Activated CD4-positive, CD25-positive, alpha-beta regulatory T cell treated with anti-CD3 and anti-CD28 coated beads, Interleukin-2, amount 50 U/mL, for 16 hours (primary cell): ENCODE results near the gene PARP14.
"Not testable (repeated sequence)": the region's sequence is repeated elsewhere in the genome, so short reads cannot be mapped to it uniquely, and the experiment has no call there.

Source experiments
- DNase-seq: peaks from one replicate; pipeline ENCODE4 v3.0.0-alpha.2; 2020; ENCODE audit warnings: low read depth, low spot score

Gene PARP14

DNA sequence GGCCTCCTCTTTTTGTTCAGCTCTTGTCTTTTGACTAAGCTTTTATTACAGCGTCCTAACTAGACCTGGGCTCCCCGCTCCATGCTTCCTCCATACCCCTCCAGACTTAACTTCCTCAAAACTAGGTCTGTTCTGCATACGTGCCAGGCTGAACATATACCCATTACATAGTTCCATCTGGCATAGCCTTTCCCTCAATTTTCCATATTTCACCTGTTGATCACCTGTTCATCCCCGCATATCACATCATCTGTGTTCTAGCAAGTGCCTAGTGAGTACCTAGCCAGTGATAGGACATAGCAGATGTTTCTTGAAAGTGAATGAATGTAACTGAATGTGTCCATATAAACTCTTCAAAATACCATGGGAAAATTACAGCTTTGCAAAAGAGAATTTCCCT is 36.0 kb downstream of the PARP14 start:
- no peak for DNase-seq

DNA sequence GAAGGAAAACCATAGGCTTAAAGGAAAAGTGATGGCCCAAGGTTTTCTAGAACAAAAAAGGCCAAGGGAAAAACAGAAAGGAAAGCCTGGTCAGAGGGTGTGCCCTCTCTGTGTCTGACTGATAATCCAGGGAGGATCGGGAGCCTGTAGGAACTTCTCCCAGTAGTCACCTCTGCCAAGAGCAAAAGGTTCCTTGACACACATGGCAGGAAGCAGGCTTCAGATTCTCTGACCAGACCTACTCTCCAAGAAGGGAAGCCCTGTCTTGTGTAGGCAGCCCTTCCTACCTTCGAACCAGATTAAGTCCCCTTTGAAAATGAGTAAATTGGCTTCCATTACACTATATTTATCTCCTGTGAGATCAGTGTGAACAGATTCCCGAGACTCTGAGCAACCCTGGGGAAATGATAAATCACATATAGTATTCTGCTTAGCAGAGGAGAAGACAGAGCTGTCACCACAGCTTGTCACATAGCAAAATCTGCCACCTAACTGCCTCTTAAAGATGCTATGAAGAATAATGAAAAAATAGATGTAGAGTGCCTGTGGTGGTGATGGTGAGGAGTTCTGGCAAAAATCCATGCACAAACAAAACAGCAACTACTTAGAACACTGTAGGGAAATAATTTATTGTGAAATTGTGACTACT is 38.8 kb downstream of the PARP14 start:
- DNase-seq, result no peak

DNA sequence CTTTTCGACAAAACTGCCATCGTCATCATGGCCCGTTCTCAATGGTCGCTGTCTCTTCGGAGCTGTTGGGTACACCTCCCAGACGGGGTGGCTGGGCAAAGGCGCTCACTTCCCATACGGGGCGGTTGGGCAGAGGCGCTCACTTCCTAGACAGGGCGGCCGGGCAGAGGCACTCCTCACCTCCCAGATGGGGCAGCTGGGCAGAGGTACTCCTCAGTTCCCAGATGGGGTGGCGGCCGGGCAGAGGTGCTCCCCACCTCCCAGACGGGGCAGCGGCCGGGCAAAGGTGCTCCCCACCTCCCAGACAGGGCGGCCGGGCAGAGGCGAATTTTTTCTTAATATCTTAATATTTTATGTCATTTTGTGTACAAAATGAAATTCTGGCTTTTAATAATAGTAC is 44.5 kb downstream of the PARP14 start:
- DNase-seq, result no peak

DNA sequence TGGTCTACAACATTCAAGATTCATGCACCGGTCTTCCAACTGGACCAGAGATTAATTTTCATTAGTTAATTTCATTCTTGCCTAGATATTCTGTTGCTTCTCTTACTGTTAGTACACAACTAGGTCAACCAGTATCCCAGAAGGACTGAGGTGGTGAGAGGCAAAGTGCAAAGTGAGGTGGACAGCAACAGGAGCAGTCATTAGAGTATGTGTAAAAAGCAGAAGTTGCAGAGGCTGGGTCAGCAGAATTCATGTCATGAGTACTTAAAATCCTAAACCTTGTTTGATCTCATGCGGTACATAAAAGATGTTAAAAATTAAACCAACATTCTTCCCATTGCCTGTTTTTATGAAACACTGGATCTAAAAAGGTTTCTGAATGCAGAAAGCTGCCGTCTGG is 46.7 kb downstream of the PARP14 start:
- DNase-seq, result no peak

DNA sequence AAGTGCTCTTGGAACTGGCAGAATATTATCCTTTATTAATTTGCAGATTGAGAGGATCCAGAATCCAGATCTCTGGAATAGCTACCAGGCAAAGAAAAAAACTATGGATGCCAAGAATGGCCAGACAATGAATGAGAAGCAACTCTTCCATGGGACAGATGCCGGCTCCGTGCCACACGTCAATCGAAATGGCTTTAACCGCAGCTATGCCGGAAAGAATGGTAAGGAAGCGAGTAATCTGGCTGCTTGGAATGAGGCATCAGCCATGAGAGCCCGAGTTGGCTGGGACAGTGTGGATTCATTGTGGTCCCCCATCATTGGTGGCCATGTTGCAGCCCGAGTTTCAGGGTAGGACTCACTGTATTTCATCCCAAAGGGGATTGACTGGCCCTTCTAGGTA is 47.1 kb downstream of the PARP14 start:
- DNase-seq, result no peak

DNA sequence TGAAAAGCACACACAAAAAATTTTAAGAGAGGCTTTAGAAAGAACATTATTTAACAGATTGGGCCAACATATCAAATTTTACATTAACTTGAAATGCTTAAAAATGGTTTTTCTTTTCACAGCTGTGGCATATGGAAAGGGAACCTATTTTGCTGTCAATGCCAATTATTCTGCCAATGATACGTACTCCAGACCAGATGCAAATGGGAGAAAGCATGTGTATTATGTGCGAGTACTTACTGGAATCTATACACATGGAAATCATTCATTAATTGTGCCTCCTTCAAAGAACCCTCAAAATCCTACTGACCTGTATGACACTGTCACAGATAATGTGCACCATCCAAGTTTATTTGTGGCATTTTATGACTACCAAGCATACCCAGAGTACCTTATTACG is 47.5 kb downstream of the PARP14 start:
- DNase-seq, result no peak

DNA sequence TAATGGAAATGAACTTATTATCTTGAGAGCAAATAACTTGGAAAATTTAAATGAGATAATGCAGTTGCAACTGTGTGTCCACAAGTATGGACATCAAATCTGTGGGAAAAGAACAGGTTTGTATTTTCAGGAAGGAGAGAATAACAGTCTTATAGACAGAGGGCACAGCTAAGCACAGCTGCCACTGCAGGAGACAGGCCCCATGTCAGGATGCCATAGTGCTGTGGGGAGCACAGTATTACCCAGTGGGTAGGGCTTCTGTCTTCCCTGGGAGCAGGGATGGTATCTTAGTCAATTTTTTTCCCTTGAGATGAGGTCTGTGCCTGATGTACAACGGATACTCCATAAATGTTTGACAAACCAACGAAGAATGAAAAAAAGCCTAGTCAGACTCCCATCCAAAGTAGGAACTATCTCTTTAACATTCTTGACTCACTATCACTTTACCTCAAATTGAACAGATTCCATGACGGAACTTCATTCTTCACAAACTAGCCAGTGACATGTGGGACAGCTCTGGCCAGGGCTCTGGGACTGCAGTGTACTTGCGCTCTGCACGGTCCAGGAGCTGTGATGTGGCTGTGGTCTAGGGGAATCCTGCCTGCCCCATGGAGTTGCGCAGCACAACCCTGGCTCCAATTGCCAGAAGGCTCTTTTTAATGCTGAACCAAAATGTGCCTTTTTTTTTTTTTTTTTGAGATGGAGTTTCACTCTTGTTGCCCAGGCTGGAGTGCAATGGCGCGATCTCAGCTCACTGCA is 48.3 kb downstream of the PARP14 start:
- DNase-seq, result no peak

DNA sequence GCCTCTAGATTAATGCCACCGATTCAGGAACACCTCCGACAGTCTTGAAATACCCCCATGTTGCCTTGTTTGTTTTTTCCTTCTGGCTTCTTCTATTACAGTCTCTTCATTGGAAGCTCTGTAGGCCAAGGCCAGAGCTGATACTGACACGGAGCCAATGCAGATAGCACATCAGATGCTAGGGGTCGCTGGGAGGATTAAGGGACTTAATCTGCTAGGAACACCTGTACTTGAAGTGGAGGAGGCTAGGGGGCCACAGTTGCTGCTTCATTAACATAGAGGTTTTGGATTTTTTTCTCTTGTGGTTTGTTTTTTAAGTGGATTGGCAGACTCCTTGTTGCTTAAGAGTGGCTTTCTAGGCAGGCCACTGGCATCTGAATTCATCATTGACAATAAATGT is 49.6 kb downstream of the PARP14 start:
- DNase-seq, result no peak

DNA sequence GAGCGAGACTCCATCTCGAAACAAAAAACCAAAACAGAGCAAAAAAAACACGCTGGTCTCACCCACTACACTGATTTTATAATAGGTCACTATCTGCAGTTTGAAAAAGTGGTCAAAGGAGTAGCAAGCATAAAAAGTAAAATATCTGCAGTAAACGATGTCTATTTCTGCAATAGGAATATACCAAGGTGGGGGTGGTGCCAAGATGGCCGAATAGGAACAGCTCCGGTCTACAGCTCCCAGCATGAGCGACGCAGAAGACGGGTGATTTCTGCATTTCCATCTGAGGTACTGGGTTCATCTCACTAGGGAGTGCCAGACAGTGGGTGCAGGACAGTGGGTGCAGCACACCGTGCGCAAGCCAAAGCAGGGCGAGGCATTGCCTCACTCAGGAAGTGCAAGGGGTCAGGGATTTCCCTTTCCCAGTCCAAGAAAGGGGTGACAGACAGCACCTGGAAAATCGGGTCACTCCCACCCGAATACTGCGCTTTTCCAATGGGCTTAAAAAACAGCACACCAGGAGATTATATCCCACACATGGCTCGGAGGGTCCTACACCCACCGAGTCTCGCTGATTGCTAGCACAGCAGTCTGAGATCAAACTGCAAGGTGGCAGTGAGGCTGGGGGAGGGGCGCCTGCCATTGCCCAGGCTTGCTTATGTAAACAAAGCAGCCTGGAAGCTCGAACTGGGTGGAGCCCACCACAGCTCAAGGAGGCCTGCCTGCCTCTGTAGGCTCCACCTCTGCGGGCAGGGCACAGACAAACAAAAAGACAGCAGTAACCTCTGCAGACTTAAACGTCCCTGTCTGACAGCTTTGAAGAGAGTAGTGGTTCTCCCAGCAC is 52.3 kb downstream of the PARP14 start:
- not testable (repeated sequence) for DNase-seq

DNA sequence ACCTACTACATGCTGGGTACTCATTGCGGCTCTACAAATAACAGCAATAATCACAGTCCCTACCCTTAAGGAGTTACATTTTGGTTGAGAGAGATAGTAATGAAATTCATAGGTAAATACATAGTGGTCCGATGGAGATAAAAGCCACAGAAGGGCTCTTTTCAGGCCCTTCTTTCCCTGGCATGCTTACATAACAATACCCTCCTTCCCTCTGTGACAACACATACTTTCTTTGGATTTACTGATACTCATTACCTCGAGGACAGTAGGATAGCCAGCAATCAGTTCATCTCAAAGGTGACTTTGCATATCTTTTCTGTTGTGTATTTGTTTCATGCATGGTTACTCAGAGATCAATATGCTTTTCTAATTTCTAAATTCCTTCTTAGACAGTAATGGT is 58.5 kb downstream of the PARP14 start:
- no peak for DNase-seq

DNA sequence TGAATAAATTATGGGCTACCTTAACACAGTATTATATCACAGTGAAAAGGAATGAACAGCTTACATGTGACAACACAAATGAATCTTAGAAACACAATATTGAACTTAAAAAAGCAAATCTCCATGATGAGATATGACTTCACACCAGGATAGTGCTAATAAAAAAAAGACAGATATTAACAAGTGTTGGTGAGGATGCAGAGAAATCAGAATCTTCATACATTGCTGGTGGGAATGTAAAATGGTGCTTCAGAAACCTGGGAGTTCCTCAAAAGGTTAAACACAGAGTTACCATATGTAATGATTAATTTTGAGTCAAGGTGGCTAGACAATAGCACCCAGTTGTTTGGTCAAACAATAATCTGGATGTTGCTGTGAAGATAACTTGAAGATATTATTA is 61.6 kb downstream of the PARP14 start:
- DNase-seq, result no peak

DNA sequence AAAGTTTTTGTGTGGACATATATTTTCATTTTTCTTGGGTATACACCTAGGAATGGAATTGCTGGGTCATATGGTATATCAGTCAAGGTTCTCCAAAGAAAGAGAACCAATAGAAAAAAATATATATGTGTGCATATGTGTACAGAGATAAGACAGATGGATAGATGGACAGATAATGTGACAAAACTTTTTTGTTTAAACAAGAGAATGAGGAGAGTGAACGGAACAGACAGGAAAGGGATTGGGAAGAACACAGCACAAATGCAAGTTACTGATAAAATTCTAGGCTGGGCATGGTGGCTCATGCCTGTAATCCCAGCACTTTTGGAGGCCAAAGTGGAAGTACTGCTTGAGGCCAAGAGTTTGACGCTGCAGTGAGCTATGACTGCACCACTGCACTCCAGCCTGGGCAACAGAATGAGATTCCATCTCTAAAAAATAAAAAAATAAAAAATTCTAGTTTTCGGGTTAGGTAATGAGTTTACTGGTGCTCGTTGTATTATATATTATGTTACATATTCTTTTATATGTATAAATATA is 63.0 kb downstream of the PARP14 start:
- DNase-seq, result no peak

DNA sequence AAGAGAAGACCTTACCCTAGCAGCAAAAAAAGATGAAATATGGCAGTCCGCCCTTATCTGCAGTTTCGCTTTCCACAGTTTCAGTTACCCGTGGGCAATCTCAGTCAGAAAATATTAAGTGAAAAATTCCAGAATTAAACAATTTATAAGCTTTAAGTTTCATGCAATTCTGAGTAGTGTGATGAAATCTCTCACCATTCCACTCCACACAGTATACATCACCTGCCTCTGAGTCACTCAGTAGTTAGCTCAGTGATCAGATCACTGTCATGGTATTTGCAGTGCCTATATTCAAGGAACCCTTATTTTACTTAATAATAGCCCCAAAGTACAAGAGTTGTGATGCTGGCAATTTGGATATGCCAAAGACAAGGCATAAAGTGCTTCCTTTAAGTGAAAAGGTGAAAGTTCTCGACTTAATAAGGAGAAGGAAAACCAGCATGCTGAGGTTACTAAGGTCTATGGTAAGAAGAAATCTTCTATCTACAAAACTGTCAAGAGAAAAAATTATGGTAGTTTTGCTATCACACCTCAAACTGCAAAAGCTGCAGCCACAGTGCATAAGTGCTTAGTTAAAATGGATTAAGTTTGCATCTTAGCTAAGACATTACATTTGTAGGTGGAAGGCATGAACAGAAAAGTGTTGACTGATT is 64.9 kb downstream of the PARP14 start:
- no peak for DNase-seq

DNA sequence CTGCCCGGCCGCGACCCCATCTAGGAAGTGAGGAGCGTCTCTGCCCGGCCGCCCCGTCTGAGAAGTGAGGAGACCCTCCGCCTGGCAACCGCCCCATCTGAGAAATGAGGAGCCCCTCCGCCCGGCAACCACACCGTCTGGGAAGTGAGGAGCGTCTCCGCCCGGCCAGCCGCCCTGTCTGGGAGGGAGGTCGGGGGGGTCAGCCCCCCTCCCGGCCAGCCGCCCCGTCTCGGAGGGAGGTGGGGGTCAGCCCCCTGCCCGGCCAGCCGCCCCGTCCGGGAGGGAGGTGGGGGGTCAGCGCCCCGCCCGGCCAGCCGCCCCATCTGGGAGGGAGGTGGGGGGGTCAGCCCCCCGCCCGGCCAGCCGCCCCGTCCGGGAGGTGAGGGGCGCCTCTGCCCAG is 66.7 kb downstream of the PARP14 start:
- not testable (repeated sequence) for DNase-seq

DNA sequence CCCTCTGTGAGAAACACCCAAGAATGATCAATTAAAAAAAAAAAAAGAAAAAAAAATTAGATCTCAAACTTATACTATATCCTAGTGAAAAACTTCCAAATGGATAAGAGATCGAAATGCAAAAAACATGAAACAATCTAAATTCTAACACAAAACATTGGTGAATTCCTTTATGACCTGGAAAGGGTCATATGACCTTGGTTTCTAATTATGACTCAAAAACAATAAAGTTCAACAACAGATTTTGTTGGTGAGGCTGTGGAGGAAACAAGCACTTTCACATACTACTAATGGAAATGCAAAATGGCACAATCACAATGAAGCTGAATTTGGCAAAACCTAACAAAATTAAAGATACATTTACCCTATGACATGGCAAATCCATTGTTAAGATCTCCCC is 67.7 kb downstream of the PARP14 start:
- DNase-seq, result no peak

DNA sequence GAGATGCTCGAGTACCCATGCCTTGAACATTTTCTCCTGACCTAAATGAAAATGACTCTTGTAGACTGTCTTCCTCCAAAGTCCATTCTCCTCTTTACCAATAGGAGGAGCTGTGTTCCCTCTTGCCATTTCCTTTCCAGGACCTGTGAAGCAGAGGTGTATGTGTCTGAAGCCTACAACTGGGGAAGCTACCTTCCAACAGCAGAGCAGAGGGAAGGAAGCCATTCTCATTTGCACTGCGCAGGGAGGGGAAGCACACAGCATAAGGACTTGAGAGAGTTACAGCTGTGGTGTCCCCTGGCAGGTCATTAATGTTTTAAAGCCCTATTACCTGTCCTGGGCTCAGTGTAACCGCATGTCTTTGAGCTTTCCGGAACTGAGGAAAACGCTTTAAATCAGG is 74.3 kb downstream of the PARP14 start:
- DNase-seq, result no peak

DNA sequence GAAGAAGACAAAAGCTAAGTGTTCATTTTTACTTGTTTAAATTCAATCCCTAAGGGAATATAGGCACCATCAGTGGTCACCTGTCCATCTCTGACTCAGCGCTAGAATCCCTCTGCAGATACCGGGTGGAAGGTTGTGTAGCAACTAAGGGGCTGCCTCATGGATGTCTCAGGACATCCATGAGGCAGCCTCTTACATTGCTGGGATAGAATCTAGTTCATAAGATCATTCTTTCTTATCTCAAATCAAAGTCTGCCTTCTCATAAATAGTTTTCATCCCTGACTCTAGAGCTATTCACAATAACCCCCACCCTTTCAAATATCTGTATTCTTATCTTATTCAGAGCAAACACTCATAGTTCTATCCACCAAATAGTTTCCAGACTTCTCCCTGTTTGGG is 74.9 kb downstream of the PARP14 start:
- no peak for DNase-seq

DNA sequence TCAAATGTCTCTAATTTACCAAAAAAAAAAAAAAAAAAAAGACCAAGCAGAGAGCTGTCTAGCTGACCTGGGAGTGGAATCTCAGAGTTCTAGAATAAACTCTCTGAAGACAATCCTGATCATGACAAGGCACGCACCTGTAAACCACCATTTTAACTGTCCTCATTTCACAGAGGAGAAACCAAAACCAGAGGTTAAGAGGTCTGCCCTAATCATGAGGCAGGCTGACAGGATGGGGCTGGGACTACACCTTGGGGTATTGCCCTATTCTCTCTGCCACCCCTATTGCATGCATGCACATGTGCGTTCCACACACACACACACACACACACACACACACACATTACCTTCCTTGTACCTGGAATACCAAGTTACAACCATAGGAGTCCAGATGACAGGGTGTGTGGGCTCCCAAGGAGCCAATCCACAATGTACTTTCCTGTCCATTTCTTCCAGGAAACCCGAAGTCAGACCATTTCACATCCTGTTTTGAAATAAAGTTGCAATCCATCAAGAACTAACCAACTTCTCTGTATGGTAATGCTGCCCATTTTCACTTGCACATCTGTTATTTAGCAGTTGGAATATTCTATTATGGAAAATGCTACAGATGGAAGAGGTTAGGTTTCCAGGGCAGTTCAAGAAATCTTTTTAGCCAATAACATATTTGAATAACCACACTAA is 78.4 kb downstream of the PARP14 start:
- DNase-seq, result no peak

DNA sequence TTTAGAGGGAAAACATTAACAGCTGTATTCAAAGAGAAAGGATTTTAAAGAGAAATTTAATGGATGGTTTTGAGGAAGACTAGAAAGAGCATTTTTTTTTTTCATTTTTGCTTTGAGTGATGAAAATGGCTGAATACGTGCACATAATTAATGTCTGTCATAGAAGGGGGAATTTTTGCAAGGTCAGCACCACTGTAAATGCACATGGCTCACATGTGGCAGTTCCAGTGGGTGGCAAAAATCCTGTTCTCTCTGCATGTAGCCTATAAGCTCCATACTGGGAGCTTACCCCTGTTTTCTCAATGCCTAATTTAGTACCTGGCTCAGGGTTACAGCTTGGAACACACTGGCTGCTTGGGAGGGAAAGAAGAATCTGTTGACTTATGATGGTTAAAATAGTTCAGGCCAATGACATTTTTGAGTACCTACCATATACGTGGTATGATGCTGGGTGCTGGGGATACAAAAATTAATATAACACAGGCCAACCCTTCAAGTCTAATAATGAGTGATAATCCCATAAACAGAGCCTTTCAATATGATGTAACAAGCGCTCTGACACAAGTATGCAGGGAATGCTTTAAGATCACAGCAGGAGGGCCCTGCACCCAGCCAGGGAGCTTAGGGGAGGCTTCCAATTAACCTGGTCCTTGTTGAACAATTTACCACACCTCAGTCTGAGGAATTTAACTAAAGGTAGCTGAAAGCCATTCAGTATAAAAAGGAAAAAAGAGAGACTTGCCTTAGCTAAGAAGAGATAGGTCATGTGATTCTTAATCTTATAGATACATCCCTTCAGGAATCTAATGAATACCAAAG is 80.0 kb downstream of the PARP14 start:
- DNase-seq, result no peak

DNA sequence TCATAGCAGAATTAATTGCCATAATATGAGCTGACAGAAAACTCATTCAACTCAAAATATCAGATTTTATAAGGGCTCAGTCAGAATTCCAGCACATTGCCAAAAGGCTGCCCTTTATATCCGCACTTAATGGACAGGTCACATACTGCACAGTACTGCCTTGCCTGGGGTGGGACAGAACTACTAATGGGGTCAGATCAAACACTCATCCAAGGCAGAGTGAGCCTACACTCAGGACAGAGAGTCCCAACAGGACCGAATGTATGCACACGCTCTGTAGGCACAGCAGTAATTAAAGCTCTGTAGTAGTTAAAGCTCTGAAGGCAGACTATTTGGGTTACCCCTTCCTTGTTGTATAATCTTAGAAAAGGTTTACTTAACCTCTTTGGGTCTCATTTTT is 85.8 kb downstream of the PARP14 start:
- no peak for DNase-seq
